Activated CD8-positive, alpha-beta memory T cell treated with anti-CD3 and anti-CD28 coated beads, Interleukin-2, amount 50 U/mL, for 24 hours (primary cell): ENCODE measurements around the gene AOPEP.

Experiments
- DNase-seq: peaks from one replicate; pipeline ENCODE4 v3.0.0-alpha.2; 2020; ENCODE audit errors: extremely low read depth

AOPEP gene

DNA sequence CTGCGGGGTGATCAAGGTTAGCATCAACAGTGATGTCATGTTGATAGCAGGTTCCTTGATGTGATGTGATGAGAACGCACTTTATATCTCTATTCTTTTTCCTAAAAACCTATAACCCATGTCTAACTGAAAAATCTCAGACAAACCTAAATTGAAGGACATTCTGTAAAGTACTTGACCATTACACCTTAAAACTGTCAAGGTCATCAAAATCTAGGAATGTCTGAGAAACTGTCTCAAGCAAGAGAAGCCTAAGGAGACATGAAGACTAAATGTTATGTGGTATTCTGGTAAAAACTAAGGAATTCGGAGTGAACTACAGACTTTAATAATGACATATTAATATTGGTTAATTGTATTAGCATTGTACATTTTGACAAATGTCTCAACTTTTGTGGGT lies 170.0 kb downstream of the AOPEP start:
- DNase-seq = no peak

DNA sequence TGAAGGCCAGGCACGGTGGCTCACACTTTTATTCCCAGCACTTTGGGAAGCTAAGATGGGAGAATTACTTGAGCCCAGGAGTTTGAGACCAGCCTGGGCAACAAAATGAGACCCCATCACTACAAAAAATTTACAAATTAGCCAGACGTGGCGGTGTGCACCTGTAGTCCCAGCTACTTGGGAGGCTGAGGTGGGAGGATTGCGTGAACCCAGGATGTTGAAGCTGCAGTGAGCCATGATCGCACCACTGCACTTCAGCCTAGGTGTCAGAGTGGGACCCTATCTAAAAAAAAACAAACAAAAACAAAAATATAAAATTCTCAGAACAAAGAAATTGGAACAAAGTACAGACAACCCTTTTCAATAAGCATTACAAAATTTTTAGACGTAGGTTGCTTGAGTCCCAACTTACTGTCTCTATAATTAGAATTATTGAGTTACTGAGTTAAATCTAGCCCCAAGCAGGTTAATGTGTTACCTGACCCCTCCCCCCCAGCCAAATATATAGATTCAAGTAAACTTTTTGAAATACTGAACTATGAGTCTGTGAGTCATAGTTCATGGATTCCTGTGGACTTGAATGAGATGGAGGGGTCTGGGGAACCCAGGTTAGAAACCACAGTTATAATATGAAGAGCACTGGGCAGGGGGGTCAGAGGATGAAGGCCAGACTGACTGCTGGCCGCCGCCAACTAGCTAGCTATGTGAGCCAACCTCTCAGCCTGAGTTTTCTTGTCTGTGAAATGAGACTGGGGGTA lies 173.1 kb downstream of the AOPEP start:
- no peak for DNase-seq

DNA sequence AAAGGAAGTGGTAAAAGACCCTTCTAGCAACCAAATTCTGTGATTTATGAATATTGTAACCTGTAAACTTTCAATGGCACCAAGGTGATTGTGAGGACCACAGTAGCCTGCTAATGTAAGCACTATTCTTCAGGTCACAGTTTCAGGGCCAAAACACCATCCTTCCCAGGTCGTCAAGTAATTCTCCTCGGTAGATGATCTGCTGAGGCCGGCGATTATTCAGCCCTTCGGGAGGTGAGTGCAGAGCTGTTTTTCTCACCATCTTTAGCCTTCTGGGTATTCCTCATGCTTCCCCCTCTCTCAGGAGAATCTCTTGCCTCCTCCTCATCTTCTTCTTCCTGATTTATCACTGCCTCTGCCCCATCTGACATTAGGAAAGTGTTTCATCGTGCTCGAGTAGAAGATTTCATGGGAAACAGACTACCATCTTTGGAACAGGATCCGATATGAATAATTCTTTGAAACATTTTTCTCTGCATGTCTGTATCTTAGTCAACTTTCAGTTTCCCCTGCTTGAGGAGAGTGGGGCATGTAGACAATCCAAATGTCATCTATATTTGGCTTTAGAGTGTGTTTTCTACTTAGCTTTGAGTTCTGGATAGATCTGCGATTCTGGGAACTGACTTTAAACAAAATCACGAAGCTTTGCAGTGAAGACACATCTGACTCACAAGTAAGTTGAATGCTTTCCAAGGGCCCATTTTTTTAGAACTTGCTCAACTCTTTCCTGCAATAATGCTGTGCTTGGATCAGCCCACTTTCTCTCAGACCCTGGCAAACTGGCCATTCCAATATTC lies 173.9 kb downstream of the AOPEP start:
- DNase-seq = no peak

DNA sequence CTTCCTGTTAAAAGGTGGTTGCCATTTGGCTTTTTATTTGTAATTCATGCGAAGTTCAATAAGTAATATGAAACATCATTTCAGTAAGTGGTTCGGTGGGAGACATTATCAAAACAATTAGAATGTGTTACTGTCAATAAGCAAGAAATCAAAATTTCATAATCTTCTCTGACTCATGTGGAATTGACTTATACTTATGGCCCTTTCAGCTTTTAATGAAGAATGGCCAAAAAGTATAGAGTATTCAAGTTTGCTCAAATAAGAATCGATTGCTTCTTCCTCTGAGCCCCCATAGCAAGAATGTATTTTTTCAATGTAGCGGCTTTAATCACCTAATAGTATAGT lies 174.5 kb downstream of the AOPEP start:
- DNase-seq = no peak

DNA sequence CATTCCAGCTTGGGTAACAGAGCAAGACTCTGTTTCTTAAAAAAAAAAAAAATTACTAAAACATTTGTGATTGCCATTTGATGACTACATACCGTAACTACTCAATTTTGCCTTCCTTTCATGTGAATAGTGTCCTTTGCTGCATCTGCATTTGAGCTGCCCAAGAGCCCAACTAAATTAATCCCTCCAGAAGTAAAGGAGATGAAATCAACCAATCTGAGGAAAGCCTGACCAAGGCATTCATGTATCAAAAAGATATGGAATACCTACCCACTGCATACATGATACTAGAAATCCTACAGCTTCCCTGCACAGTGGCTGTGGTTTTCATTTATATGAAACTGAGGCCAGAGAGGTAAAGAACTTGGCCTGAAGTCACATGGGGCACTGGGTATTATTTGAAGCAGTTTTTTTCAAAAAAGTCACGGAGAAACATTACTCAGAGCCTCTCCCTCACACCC lies 177.5 kb downstream of the AOPEP start:
- DNase-seq = no peak

DNA sequence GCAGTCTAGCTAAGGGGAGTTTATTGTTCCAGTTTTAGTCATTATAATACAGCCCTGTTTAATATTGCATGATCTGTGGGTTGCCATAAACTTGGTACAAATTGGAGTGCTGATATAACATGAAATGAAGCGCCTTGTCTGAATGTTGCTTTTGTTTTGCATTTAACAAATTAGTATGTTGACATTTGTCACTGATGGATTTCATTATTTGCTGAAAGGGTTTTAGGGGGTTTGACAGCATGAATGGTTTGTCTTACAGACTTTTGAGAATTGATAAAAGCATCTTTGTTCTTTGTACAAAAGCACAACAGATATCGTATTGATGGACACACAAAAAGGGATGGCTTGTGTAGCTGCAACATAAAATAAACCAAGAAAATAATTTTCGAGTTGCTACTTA lies 178.3 kb downstream of the AOPEP start:
- DNase-seq = no peak

DNA sequence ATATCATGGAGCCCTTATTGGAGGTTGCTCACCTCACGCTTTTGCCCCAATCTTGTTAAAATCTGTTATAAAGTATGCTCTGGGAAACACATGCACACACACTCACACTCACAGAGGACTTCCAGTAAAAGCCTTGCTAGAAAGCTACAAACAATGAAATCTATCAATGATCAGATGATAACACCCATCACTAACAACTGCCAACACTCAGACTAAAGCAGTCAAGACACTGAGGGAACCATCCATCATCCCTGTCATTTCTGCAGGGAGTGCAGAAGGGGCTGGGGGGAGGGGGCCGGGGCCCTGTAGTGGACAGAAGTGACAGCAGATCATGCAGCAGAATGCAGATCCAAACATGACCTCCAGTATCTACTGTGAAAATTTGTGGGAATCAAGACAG lies 179.1 kb downstream of the AOPEP start:
- DNase-seq = no peak

DNA sequence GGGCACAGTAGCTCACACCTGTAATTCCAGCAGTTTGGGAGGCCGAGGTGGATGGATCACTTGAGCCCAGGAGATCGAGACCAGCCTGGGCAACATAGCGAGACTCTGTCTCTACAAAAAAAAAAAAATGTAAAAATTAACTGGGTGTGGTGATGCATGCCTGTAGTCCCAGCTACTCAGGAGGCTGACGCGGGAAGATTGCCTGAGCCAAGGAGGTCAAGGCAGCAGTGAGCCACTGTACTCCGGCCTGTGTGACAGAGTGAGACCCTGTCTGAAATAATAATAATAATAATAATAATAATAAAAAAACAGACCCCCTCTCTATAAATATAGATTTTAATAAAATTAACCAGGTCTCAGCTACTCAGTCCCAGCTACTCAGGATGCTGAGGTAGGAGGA lies 179.7 kb downstream of the AOPEP start:
- no peak for DNase-seq

DNA sequence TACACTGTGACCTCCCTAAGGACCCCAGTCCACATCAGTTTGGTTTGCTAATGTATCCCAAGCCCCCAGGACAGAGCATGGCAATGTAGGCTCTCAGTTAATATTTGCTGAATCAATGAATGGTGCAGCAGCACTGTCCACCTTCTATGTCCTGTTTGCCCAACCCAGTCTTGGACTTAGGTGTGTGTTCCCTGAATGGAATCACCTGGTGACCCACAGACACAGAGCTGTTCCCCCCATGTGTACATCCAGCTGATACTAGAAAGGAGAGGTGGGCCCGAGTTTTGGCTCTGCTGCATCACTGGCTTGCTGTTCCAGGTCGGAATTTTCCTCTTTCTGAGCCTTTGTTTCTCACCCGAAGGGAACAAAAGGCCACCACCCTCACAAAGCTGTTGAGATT lies 180.2 kb downstream of the AOPEP start:
- DNase-seq = no peak

DNA sequence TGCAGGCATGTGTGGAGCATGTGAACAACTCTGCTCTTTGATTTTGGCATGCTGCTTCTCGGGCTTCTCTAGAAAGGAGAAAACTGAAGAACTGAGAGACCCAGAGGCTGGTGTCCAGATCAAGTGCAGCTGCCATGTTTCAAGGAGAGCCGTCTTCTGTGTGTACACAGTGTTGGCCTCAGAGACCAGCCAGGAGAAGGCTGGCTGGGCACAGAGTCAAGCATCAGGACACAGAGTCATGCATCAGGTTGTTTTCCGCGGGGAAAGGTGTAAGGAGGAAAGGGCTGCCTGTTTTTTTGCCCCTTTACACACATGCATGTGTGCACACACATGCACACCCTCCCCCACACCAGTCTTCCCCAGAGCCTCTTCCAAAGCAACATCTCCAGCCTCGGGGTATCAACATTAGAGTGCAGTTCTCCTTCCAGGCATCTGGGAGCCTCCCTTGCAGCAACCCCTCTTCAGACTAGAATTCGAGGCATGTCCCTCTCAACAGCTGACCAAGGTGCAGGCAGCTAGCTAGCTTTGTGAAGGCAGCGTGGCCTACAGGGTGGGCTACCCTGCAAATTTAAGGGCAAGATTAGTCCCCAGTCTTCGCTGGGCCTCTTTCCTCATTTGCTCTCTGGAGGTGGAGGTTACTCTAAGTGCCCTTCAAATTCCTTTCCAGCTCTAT lies 180.9 kb downstream of the AOPEP start:
- no peak for DNase-seq

DNA sequence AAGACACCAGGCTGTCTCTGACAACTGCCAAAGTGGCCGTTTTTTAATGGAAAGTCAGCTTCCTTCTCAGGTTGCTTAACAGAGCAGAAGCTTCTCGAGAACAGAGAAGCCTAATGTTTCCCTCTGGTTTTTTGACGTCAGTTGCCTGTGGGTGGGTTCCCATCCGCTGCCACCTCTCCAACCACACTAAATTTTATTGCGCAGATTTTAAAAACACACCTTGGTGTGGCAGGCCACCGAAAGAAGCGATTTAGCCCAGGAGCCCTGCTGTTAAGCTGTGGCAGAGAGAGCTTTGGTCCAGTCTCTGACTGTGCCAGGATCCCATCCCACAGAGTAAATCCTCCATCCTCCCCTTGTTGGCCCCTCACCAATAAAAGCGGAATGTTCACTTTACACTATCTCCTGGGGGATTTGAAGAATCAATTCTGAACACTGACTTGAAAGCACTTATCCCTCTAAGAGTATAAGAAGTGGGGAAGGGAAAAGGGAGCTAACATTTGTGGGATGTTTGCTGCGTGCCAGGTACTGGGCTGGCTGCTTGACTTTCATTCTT lies 181.6 kb downstream of the AOPEP start:
- DNase-seq = no peak

DNA sequence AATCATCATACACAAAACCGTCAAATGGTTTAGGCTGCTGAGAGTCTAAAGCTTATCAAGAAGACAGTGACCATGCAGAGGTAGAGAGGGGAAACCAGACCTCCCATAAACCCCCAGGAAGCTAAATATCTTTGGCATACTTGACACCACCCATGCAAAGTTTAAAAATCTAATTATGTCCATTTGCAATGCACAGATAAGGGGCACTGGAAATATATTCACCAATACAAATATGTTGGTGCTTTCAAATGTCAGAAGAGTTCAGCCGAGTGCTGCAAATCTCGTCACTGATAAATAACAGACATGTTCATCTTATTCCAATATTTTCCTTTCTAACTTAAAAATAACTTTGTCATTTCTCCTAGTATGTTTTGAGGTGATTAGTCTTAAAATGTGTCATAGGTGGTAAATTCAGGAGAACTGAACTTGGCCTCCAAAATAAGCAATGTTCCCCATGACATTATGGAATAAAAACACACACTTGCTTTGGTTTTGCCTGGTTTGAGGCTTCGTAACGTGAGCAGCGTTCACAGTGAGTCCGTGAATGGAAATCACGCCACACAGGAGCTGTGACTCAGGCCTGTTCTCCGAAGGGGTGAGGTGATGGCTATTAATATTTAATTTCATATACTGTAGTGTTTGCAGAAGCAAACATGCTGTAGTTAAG lies 182.2 kb downstream of the AOPEP start:
- DNase-seq = no peak

DNA sequence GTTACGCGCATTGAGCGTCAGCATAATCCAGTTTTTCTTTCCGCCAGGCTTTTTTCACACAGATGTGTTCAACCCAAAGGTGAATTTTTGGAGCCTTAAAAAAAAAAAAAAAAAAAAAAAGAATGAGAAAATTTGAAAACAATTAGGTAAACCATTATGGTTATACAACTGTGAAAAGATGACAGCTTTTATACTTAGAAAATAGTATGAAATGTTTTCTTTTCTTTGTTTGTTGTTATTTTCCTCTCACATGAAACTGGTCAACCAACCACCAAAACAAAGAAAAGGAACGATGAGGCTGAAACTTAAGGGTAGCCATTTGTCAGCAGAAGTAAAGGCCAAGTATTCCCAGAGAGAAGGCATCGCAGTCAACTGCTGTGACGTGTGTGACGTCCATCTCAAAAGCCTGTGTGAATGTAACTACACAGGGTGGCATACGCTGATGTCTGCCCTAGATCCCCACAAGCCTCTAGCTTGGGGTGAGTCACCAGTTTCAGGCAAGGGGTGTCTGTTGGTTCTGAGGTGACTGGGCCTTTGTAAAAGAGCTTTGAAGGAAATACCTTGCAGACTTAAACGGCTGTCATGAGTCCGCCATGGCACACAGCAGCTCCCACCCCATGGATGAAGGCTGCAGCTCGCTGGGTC lies 182.9 kb downstream of the AOPEP start:
- DNase-seq = no peak

DNA sequence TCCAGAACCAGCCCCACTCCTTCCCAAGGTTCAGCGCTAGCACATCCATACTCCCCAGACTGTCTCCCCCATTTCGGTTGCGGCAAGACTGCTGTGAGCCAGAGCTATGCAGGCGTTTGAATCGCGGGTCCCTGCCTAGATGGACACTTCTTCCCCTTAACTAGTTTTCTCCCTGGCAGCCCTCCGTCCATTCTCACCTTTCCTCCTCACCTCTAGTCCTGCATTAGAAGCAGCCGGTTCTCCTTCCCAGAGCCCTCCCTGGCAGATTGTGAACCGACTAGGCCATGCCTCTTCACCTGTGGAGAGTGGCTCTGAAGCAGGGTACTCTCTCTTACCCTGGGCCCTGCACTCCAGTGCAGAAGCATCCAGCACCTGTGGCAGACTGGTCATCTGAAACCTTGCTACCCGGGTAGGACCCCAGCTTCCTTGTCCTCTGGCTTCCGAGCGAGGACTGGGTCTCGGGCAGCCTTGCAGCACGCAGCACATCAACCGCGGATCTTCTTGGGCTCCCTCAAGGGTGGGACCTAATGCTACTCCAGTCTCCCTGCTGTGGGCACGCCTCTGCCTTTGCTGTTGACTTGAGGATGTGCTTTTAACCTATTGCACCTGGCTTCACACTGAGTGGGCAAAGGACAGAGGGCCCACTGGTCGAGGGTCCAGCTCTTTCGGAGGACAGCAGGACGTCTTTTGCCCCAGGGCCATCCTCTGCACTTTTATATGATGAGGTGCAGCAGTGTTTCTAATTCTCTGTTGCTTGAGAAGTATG lies 183.6 kb downstream of the AOPEP start:
- no peak for DNase-seq

DNA sequence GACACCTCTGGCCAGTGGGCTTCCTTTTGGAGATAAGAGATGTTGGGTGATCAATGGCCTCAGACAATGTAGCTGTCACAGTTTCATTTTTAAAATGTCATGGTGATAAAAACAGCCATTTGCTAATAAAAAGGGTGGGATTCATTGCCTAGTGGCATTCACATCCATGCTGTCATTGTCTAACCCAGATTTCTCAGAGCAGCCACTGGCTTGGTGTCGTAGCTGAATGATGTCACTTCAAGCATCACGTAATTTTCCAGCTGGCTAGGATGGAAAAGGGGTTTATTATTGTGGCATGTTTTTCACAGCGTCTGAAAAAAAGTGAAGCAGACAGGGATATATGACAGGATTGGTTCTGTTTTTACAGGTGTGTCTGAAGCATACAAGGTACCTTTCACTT lies 184.7 kb downstream of the AOPEP start:
- DNase-seq = no peak

DNA sequence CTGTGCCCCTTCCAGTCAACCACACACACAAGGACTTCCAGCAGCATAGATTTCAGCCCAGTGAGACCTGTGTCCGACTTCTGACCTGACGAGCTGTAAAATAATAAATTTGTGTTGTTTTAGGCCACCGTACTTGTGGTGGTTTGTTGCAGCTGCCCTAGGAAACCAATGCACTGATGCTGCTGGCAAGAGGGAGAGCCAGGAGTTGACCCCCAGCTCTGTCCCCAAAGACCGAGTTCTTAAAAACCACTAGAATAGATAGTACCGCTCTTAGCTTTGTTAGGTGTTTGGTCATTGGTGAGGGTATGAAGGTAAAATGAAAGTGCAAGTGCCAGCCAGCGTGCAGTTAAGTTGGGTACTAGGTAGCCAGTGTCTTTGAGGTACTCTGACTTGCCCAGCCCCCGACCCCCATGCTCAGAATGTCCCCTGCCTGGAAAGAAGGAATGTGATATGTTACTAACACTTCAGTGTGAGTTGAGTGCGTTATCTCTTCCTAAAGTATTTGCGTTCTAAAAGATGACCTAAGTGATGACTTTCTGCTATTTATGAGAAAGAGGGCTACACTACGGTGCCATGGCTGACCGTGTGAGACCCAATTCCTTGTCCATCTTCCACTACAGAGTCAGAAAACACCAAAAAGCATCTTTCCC lies 185.6 kb downstream of the AOPEP start:
- no peak for DNase-seq

DNA sequence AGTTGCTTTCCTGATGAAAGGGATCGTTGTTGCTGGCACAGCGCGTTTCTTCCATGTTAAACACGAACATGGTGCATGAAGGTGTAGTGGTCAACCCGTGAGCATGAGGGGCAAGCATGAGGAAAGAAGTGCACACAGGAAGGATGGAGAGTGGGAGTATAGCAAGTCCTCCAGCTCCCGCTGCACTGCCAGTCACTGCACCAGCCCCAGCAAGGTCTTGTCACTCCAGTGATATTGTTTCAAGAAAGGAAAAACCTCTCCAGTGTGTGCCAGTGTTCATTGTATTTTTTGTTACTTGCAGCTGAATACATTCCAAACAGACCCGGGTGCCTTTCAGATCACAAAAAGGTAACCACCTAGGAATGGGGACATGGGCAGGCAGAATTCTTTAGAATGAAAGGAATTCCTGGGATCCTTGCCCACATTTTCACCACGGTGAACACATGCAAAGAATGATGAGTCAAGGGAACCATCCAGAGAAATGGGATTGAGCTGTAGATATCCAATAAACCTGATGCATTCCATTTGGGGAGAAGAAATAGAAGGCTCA lies 186.3 kb downstream of the AOPEP start:
- DNase-seq = no peak

DNA sequence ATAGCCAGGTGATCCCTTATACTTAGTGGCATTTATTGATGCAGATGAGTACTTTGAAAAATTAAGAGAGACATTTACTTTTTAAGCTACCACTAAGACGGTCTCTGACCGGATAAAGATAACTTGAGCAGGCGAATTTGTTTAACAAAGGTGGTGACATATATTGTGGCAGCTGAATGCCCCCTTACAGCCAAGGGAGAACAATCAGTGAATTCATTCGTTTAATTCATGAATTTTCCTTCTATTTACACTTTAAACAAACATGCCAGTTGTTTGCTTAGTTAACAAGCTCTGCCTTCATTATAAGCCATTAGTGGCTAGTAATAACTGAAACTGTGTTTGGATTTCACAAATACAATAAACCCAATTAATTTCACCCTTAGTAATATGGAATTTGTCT lies 187.1 kb downstream of the AOPEP start:
- DNase-seq = no peak

DNA sequence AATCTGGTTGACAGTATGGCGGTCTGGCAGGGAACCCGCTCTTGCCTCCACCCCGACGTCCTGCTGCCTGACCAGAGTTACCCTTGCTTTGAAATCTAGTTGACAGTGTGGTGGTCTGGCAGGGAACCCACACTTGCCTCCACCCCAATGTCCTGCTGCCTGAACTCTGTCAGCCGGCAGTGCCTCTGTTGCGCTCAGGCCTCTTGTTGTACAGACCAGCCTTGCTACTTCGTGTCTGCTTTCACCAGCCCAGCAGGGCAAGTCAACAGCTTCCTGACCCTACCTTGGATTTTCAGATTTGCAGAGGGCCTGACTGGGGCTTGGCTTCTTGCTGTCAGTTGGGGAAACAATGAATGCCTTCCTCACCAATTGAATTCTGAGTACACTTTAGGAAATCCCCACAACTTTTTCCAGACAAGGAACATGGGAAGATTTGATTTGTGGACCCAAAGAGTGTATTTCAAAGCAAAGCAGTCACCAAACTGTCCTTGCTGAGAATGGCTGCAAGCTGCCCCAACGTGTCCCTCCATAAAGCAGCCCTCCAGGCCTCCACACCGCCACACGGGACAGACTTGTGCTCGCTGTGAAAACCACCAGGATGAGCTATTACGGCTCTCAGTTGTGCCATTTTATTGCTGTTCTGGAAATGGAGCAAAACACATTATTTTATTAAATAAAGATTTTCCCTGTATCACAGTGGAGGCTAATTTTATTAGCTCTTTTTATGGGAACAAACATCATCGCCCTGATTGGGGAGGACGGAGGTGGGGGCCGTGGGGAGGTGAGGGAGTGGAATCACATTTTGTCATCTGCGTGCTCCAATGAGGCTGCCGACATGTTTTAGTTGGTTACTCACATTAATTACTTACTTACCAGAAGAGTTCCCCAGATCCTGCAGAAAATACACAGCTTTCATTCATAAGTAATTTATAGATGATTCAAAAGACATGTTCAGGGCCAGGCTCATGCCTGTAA lies 189.3 kb downstream of the AOPEP start:
- no peak for DNase-seq
